Liver (tissue), 9 donors: ENCODE results near the gene CLPSL2. TPM values are rescaled to one million over a fixed set of nuclear protein-coding genes. Genes with fewer than 3 reads are reported as not detected.

Experiments
- DNase-seq: peaks from one replicate; pipeline ENCODE4 v3.0.0-alpha.2; 2017; ENCODE audit warnings: low spot score
- H3K27ac ChIP-seq, 2 donors: one replicate each; pipeline ENCODE4 v1.7.0; 2013; ENCODE audit warnings: inconsistent platforms in 2 of 2, low read length in 2 of 2, control low read depth in 1 of 2, low read depth in 1 of 2, mild to moderate bottlenecking in 1 of 2
- H3K27me3 ChIP-seq, 4 donors: one replicate each; pipeline versions ENCODE4 v1.6.1 to v1.7.0; 2013; ENCODE audit warnings: low read length in 3 of 4, inconsistent platforms in 1 of 4, mild to moderate bottlenecking in 1 of 4, moderate library complexity in 1 of 4; ENCODE audit not compliant: control insufficient read depth in 4 of 4, insufficient read depth in 4 of 4
- H3K36me3 ChIP-seq, 4 donors: one replicate each; pipeline versions ENCODE4 v1.6.1 to v1.7.0; 2013; ENCODE audit warnings: low read length in 3 of 4, mild to moderate bottlenecking in 3 of 4, low read depth in 1 of 4, moderate library complexity in 1 of 4; ENCODE audit not compliant: control insufficient read depth in 4 of 4, insufficient read depth in 3 of 4
- H3K4me1 ChIP-seq, 4 donors: one replicate each; pipeline versions ENCODE4 v1.6.1 to v1.7.0; 2013; ENCODE audit warnings: low read length in 3 of 4, mild to moderate bottlenecking in 3 of 4, moderate library complexity in 1 of 4; ENCODE audit not compliant: control insufficient read depth in 4 of 4, insufficient read depth in 4 of 4
- H3K4me3 ChIP-seq, 3 donors: one replicate each; pipeline versions ENCODE4 v1.6.1 to v1.7.0; 2013; ENCODE audit warnings: low read length in 3 of 3, control low read depth in 1 of 3, low read depth in 1 of 3, mild to moderate bottlenecking in 1 of 3
- H3K9ac ChIP-seq, 2 donors: one replicate each; pipeline ENCODE4 v1.7.0; 2013; ENCODE audit warnings: low read length in 2 of 2, mild to moderate bottlenecking in 2 of 2, moderate library complexity in 2 of 2, control low read depth in 1 of 2, low read depth in 1 of 2
- H3K9me3 ChIP-seq, 4 donors: one replicate each; pipeline versions ENCODE4 v1.6.1 to v1.7.0; 2013; ENCODE audit warnings: low read length in 3 of 4; ENCODE audit not compliant: control insufficient read depth in 4 of 4
- EGR1 ChIP-seq, 2 donors: IDR thresholded peaks; 2 replicates each; pipeline ENCODE4 v1.6.1; 2016 to 2018; ENCODE audit warnings: antibody characterized with exemption in 2 of 2, low read depth in 2 of 2
- FOXA1 ChIP-seq: IDR thresholded peaks from 2 replicates; pipeline ENCODE4 v1.6.1; 2016; ENCODE audit warnings: antibody characterized with exemption
- FOXA2 ChIP-seq: IDR thresholded peaks from 2 replicates; pipeline ENCODE4 v1.6.1; 2016; ENCODE audit warnings: antibody characterized with exemption
- GABPA ChIP-seq, 2 donors: IDR thresholded peaks in 1 of 2; conservative IDR thresholded peaks in 1 of 2; 2 replicates each; pipeline ENCODE4 v1.6.1; 2016; ENCODE audit warnings: antibody characterized with exemption in 2 of 2, mild to moderate bottlenecking in 1 of 2, moderate library complexity in 1 of 2
- HNF4A ChIP-seq, 2 donors: conservative IDR thresholded peaks; 2 replicates each; pipeline ENCODE4 v1.6.1; 2016; ENCODE audit warnings: antibody characterized with exemption in 2 of 2, mild to moderate bottlenecking in 2 of 2
- HNF4G ChIP-seq: IDR thresholded peaks from 2 replicates; pipeline ENCODE4 v1.6.1; 2016; ENCODE audit warnings: antibody characterized with exemption
- JUND ChIP-seq, 2 donors: IDR thresholded peaks; 2 replicates each; pipeline ENCODE4 v1.6.1; 2016; ENCODE audit warnings: antibody characterized with exemption in 2 of 2
- MAX ChIP-seq: IDR thresholded peaks from 2 replicates; pipeline ENCODE4 v1.6.1; 2016; ENCODE audit warnings: antibody characterized with exemption
- NR2F2 ChIP-seq: IDR thresholded peaks from 2 replicates; pipeline ENCODE4 v1.6.1; 2016; ENCODE audit warnings: antibody characterized with exemption
- RAD21 ChIP-seq, 2 donors: IDR thresholded peaks; 2 replicates each; pipeline ENCODE4 v1.6.1; 2016; ENCODE audit warnings: antibody characterized with exemption in 2 of 2, mild to moderate bottlenecking in 2 of 2
- RXRA ChIP-seq, 2 donors: IDR thresholded peaks; 2 replicates each; pipeline ENCODE4 v1.6.1; 2017 to 2018; ENCODE audit warnings: antibody characterized with exemption in 2 of 2, mild to moderate bottlenecking in 1 of 2
- SP1 ChIP-seq: IDR thresholded peaks from 2 replicates; pipeline ENCODE4 v1.6.1; 2018; ENCODE audit warnings: antibody characterized with exemption, mild to moderate bottlenecking
- TAF1 ChIP-seq: conservative IDR thresholded peaks from 2 replicates; pipeline ENCODE4 v1.6.1; 2016; ENCODE audit warnings: antibody characterized with exemption, mild to moderate bottlenecking
- WGBS: extraction: QIAGEN DNeasy Blood & Tissue Kit; methylation state at CpG from one replicate; pipeline ENCODE4 v1.1.7; 2013; 5-methylcytosine and 5-hydroxymethylcytosine counted together
- polyA plus RNA-seq, 2 donors: library from polyadenylated mRNA; stranded (reverse) in 1 of 2; unstranded in 1 of 2; fragments of 200-250 nt in 1 of 2; fragments of >200 nt in 1 of 2; fragmentation: Nextera tagmentation in 1 of 2; extraction: Ambion mirVana in 1 of 2; gene quantifications; one replicate each; pipeline versions ENCODE4 v1.2.1 to v1.2.3, GENCODE V29; 2013 to 2015
- total RNA-seq, 2 donors: library from RNA; depleted of rRNA; stranded (reverse); fragments of >200 nt; gene quantifications; one replicate each; pipeline ENCODE4 v1.2.3, GENCODE V29; 2014
- TF ChIP-seq, protein P1 (sequence below): IDR thresholded peaks from 2 replicates; pipeline ENCODE4 v1.6.1; 2016; ENCODE audit warnings: antibody characterized with exemption, mild to moderate bottlenecking
- TF ChIP-seq, protein P2 (sequence below): fragments of 150-350 bp; IDR thresholded peaks from 2 replicates; pipeline ENCODE4 v1.5.1; 2017; ENCODE audit warnings: improper control_type of control experiment, low read depth, low read length; ENCODE audit not compliant: missing input control
- TF ChIP-seq, protein P3 (sequence below): IDR thresholded peaks from 2 replicates; pipeline ENCODE4 v1.6.1; 2016; ENCODE audit warnings: antibody characterized with exemption
- TF ChIP-seq, protein P4 (sequence below): IDR thresholded peaks from 2 replicates; pipeline ENCODE4 v1.6.1; 2016; ENCODE audit warnings: antibody characterized with exemption
- donor health status: healthy.
- donor health status: healthy.
- donor health status: healthy.
- donor health status: healthy.
- donor health status: healthy.

The CLPSL2 gene
- total and polyA plus RNA-seq, 4 donors = not detected

- no peaks in the 10 kb centered on the region for H3K27me3 ChIP-seq
- TF ChIP-seq NR2F2 (no peak), FOXA1 (no peak), JUND (IDR thresholded peaks at IDR 0.05) (no peak), FOXA2 (no peak), HNF4A (conservative IDR thresholded peaks at IDR 0.05) (no peak), SP1 (no peak), RXRA (IDR thresholded peaks at IDR 0.05) (no peak), GABPA (IDR thresholded peaks at IDR 0.05 in 1 of 2, conservative IDR thresholded peaks at IDR 0.05 in 1 of 2) (no peak), HNF4G (no peak), MAX (no peak), TAF1 (no peak), EGR1 (IDR thresholded peaks at IDR 0.05; ENCODE audit: low read depth in 2 of 2) (no peak)
- TF ChIP-seq, protein P1, sequence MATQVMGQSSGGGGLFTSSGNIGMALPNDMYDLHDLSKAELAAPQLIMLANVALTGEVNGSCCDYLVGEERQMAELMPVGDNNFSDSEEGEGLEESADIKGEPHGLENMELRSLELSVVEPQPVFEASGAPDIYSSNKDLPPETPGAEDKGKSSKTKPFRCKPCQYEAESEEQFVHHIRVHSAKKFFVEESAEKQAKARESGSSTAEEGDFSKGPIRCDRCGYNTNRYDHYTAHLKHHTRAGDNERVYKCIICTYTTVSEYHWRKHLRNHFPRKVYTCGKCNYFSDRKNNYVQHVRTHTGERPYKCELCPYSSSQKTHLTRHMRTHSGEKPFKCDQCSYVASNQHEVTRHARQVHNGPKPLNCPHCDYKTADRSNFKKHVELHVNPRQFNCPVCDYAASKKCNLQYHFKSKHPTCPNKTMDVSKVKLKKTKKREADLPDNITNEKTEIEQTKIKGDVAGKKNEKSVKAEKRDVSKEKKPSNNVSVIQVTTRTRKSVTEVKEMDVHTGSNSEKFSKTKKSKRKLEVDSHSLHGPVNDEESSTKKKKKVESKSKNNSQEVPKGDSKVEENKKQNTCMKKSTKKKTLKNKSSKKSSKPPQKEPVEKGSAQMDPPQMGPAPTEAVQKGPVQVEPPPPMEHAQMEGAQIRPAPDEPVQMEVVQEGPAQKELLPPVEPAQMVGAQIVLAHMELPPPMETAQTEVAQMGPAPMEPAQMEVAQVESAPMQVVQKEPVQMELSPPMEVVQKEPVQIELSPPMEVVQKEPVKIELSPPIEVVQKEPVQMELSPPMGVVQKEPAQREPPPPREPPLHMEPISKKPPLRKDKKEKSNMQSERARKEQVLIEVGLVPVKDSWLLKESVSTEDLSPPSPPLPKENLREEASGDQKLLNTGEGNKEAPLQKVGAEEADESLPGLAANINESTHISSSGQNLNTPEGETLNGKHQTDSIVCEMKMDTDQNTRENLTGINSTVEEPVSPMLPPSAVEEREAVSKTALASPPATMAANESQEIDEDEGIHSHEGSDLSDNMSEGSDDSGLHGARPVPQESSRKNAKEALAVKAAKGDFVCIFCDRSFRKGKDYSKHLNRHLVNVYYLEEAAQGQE = no peak
- TF ChIP-seq, protein P2, sequence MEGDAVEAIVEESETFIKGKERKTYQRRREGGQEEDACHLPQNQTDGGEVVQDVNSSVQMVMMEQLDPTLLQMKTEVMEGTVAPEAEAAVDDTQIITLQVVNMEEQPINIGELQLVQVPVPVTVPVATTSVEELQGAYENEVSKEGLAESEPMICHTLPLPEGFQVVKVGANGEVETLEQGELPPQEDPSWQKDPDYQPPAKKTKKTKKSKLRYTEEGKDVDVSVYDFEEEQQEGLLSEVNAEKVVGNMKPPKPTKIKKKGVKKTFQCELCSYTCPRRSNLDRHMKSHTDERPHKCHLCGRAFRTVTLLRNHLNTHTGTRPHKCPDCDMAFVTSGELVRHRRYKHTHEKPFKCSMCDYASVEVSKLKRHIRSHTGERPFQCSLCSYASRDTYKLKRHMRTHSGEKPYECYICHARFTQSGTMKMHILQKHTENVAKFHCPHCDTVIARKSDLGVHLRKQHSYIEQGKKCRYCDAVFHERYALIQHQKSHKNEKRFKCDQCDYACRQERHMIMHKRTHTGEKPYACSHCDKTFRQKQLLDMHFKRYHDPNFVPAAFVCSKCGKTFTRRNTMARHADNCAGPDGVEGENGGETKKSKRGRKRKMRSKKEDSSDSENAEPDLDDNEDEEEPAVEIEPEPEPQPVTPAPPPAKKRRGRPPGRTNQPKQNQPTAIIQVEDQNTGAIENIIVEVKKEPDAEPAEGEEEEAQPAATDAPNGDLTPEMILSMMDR = no peak
- TF ChIP-seq, protein P3, sequence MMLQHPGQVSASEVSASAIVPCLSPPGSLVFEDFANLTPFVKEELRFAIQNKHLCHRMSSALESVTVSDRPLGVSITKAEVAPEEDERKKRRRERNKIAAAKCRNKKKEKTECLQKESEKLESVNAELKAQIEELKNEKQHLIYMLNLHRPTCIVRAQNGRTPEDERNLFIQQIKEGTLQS = no peak
- WGBS = 82% methylated on average over 5 of the region's 5 CpGs
- H3K4me3 ChIP-seq = no peak overlapping the region
- no peaks in the 10 kb centered on the region for H3K9me3 ChIP-seq
- no peak overlapping the region for H3K9ac ChIP-seq
- no peak overlapping the region for H3K27ac ChIP-seq
- H3K36me3 ChIP-seq = no peaks in the 10 kb centered on the region
- peaks cover 0 to 7% (median 4%) of the 10 kb centered on the region in 4 donors for H3K4me1 ChIP-seq
- DNase-seq = no peak
Observed at GRCh38 chr6:35809809-35810208, 33.4 kb downstream of the CLPSL2 start.

DNA sequence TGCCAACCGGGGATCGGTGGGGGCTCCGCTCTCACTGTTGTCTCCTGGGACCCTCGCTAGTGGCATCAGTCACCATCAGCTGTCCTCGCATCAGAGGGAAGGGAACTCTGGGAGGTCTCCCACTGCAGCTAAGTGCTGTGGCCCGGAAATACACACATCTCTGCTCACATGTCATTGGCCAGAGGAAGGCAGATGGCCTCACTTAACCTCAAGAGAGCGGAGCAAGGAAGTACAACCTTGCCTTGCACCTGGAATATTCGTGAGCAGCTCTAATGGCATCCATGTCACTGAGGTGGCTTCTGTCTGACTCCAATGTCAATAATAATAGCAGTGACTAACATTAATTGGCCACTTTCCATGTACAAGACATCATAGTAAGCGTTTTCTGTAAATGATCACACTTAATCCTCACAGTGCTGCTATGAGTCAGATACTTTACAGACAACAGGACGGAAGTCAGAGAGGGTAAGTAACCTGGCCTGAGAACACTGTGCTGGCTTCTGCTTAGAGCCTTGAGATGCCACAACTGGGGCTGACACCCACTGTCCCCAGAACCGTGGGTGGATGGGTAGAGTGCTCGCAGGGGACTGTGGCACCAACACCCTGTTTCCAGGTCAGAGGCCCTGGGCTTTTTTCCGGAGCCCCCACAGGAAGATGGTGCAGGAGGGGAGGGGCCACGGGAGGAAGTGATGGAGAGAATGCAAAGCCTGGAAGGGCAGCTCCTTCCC lies 34.7 kb downstream of the CLPSL2 start:
- 74% methylated on average over 14 of the region's 14 CpGs for WGBS
- no peaks in the 10 kb centered on the region for H3K4me1 ChIP-seq

More for the DNA sequence above, 34.7 kb downstream of the CLPSL2 start:
- H3K9ac ChIP-seq = no peak overlapping the region
- H3K27me3 ChIP-seq = no peaks in the 10 kb centered on the region
- no peak overlapping the region for H3K27ac ChIP-seq
- no peaks in the 10 kb centered on the region for H3K9me3 ChIP-seq
- H3K4me3 ChIP-seq = no peak overlapping the region
- H3K36me3 ChIP-seq = no peaks in the 10 kb centered on the region
- DNase-seq = no peak
- TF ChIP-seq, protein P4, sequence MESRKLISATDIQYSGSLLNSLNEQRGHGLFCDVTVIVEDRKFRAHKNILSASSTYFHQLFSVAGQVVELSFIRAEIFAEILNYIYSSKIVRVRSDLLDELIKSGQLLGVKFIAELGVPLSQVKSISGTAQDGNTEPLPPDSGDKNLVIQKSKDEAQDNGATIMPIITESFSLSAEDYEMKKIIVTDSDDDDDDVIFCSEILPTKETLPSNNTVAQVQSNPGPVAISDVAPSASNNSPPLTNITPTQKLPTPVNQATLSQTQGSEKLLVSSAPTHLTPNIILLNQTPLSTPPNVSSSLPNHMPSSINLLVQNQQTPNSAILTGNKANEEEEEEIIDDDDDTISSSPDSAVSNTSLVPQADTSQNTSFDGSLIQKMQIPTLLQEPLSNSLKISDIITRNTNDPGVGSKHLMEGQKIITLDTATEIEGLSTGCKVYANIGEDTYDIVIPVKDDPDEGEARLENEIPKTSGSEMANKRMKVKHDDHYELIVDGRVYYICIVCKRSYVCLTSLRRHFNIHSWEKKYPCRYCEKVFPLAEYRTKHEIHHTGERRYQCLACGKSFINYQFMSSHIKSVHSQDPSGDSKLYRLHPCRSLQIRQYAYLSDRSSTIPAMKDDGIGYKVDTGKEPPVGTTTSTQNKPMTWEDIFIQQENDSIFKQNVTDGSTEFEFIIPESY = no peak
- no peak for TF ChIP-seq SP1
- TF ChIP-seq RXRA (IDR thresholded peaks at IDR 0.05) = no peak
- no peak for TF ChIP-seq MAX
- TF ChIP-seq RAD21 (IDR thresholded peaks at IDR 0.05) = no peak
- no peak for TF ChIP-seq NR2F2
